GM12878 (cell line): ENCODE data around the gene KRT86. TPM values are rescaled to one million over a fixed set of nuclear protein-coding genes. Genes with fewer than 3 reads are reported as not detected.

Source experiments
- ATAC-seq: fragments of 200-7000 bp; cut with Tn5 transposase; 3 replicates; pipeline ENCODE4 v1.9.1; 2020; ENCODE audit warnings: mild to moderate bottlenecking, moderate library complexity
- BruUV-seq: library from RNA; stranded (reverse); fragments of 400-500 nt; replicated peaks from 2 replicates; lab custom pipeline; 2021; lab: Mats Ljungman, UMichigan
- CTCF ChIA-PET: fragments of 300-600 bp; sonication (Branson Sonifier 250); formaldehyde crosslinking; extraction: SDS; loops from one replicate; lab custom pipeline; 2021; ENCODE audit warnings: inconsistent platforms; lab: Yijun Ruan, JAX
- POLR2A ChIA-PET: fragments of 350-600 bp; formaldehyde crosslinking; extraction: SDS; loops from one replicate; lab custom pipeline; 2021; ENCODE audit warnings: inconsistent platforms; lab: Charles Lee
- RAD21 ChIA-PET: fragments of 300-600 bp; sonication (Branson Sonifier 250); formaldehyde crosslinking; loops from one replicate; lab custom pipeline; 2023; ENCODE audit warnings: antibody characterized with exemption; ENCODE audit not compliant: unreplicated experiment; lab: Charles Lee
- SMC1A ChIA-PET: fragments of 300-600 bp; sonication (Branson Sonifier 250); formaldehyde crosslinking; loops from one replicate; lab custom pipeline; 2023; ENCODE audit not compliant: unreplicated experiment, uncharacterized antibody; lab: Charles Lee
- DNase-seq: peaks from one replicate; pipeline ENCODE4 v3.0.0-alpha.2; 2011; ENCODE audit warnings: low read depth, low spot score
- FAIRE-seq: peaks from 3 replicates; lab custom pipeline; 2011; peaks lifted over from hg19 to GRCh38; lab: Jason Lieb, UNC
- H2AFZ ChIP-seq: 2 replicates; pipeline ENCODE4 v1.6.0; 2011; ENCODE audit warnings: low read depth, low read length, control low read depth; ENCODE audit not compliant: control insufficient read depth
- H3K27ac ChIP-seq: 2 replicates; pipeline ENCODE4 v1.5.1; 2011; ENCODE audit warnings: control low read depth; ENCODE audit not compliant: control insufficient read depth, insufficient read depth
- H3K27me3 ChIP-seq, 2 experiments: replicated peaks in 1 of 2; 2 replicates each; pipeline versions ENCODE4 v1.6.0 to v1.6.1; 2011; ENCODE audit warnings: low read length in 1 of 2; ENCODE audit not compliant: control insufficient read depth in 2 of 2, insufficient read depth in 2 of 2
- H3K36me3 ChIP-seq, 2 experiments: 2 replicates each; pipeline ENCODE4 v1.5.1; 2011; ENCODE audit warnings: low read length in 1 of 2; ENCODE audit not compliant: control insufficient read depth in 2 of 2, insufficient read depth in 2 of 2
- H3K4me1 ChIP-seq: 2 replicates; pipeline ENCODE4 v1.6.1; 2011; ENCODE audit warnings: mild to moderate bottlenecking, low read length, moderate library complexity, mixed read lengths; ENCODE audit not compliant: control insufficient read depth, insufficient read depth
- H3K4me2 ChIP-seq: 2 replicates; pipeline ENCODE4 v1.6.0; 2011; ENCODE audit warnings: control low read depth; ENCODE audit not compliant: control insufficient read depth, insufficient read depth
- H3K4me3 ChIP-seq: fragments of 200-600 bp; sonication (generic); 2 replicates; pipeline ENCODE4 v1.5.1; 2016
- H3K79me2 ChIP-seq: 2 replicates; pipeline ENCODE4 v1.6.0; 2011; ENCODE audit warnings: low read length; ENCODE audit not compliant: control insufficient read depth, insufficient read depth
- H3K9ac ChIP-seq: 2 replicates; pipeline ENCODE4 v1.8.0; 2011; ENCODE audit warnings: low read length, control low read depth, mixed read lengths; ENCODE audit not compliant: control insufficient read depth, insufficient read depth
- H3K9me3 ChIP-seq: replicated peaks from 3 replicates; pipeline ENCODE4 v1.5.1; 2011; ENCODE audit warnings: mild to moderate bottlenecking, low read length; ENCODE audit not compliant: control insufficient read depth, insufficient read depth
- H4K20me1 ChIP-seq: 2 replicates; pipeline ENCODE4 v1.6.0; 2011; ENCODE audit not compliant: control insufficient read depth, insufficient read depth
- CTCF ChIP-seq, 3 experiments: IDR thresholded peaks in 2 of 3; conservative IDR thresholded peaks in 1 of 3; 2 replicates each; pipeline ENCODE4 v1.5.1; 2011; ENCODE audit warnings: low read depth in 3 of 3, low read length in 3 of 3, mild to moderate bottlenecking in 3 of 3, control low read depth in 2 of 3, moderate library complexity in 2 of 3, inconsistent platforms in 1 of 3, mixed read lengths in 1 of 3; ENCODE audit not compliant: control insufficient read depth in 2 of 3, insufficient read depth in 1 of 3; ENCODE audit errors: extremely low read depth in 1 of 3
- ETV6 ChIP-seq, 2 experiments: fragments of 450-650 bp in 1 of 2; IDR thresholded peaks in 1 of 2; conservative IDR thresholded peaks in 1 of 2; 2 replicates each; pipeline ENCODE4 v1.6.1; 2014; ENCODE audit warnings: antibody characterized with exemption in 1 of 2, borderline replicate concordance in 1 of 2, low read depth in 1 of 2, mild to moderate bottlenecking in 1 of 2, moderate library complexity in 1 of 2
- KDM1A ChIP-seq: fragments of 200-600 bp; sonication (generic); IDR thresholded peaks from 2 replicates; pipeline ENCODE4 v1.6.1; 2016; ENCODE audit warnings: borderline replicate concordance
- NR2C1 ChIP-seq: fragments of 450-650 bp; IDR thresholded peaks from 2 replicates; pipeline ENCODE4 v1.6.1; 2017; ENCODE audit warnings: antibody characterized with exemption, mild to moderate bottlenecking, moderate library complexity
- PAX5 ChIP-seq: IDR thresholded peaks from 2 replicates; pipeline ENCODE4 v1.6.1; 2011; ENCODE audit warnings: low read depth, low read length, borderline replicate concordance
- SIX5 ChIP-seq: IDR thresholded peaks from 2 replicates; pipeline ENCODE4 v1.6.1; 2011; ENCODE audit warnings: mild to moderate bottlenecking, low read depth, low read length, moderate library complexity; ENCODE audit not compliant: severe bottlenecking
- TARDBP ChIP-seq: IDR thresholded peaks from 2 replicates; pipeline ENCODE4 v1.6.1; 2016; ENCODE audit warnings: borderline replicate concordance
- TCF3 ChIP-seq: IDR thresholded peaks from 2 replicates; pipeline ENCODE4 v1.6.1; 2012; ENCODE audit warnings: low read depth, mild to moderate bottlenecking, low read length, borderline replicate concordance; ENCODE audit not compliant: insufficient read depth
- WRNIP1 ChIP-seq: IDR thresholded peaks from 2 replicates; pipeline ENCODE4 v1.6.1; 2011; ENCODE audit warnings: low read depth, low read length, improper control_type of control experiment, borderline replicate concordance
- YY1 ChIP-seq: IDR thresholded peaks from 2 replicates; pipeline ENCODE4 v1.6.1; 2011; ENCODE audit warnings: low read depth, mild to moderate bottlenecking, low read length
- WGBS: methylation state at CpG from one replicate; pipeline ENCODE4 v1.1.6; 2016; ENCODE audit warnings: low lambda C conversion rate; ENCODE audit not compliant: insufficient replicate concordance, insufficient coverage; ENCODE audit errors: missing lambda C conversion rate; 5-methylcytosine and 5-hydroxymethylcytosine counted together
- in situ Hi-C: fragments of 300-500 bp; cut with MboI; formaldehyde crosslinking; loops from 9 replicates; pipeline ENCODE4 v1.14.3; 2018; ENCODE audit warnings: mixed read lengths
- intact Hi-C: fragments of 100-400 bp; cut with micrococcal nuclease; formaldehyde crosslinking; loops from one replicate; pipeline ENCODE4 v1.14.2; 2022; ENCODE audit not compliant: unreplicated experiment
- polyA plus RNA-seq, 11 experiments: library from polyadenylated mRNA; depleted of rRNA in 4 of 11; unstranded in 6 of 11; stranded (reverse) in 5 of 11; fragments of >200 nt; fragmentation: Nextera tagmentation in 4 of 11; fragmentation: Illumina TruSeq in 1 of 11; extraction: Ambion mirVana in 4 of 11; extraction: Trizol in 1 of 11; gene quantifications; 1 replicate in 1 of 11; 2 replicates in 10 of 11; pipeline versions ENCODE4 v1.2.1 to v1.2.3, GENCODE V29; 2011 to 2016; ENCODE audit warnings: inconsistent platforms in 2 of 11, missing spikeins in 2 of 11, low read depth in 1 of 11
- total RNA-seq, 4 experiments: library from RNA; depleted of rRNA in 3 of 4; stranded (reverse); fragments of >200 nt in 3 of 4; fragmentation: Illumina TruSeq in 1 of 4; extraction: Trizol in 1 of 4; gene quantifications; 2 replicates each; pipeline versions ENCODE4 v1.2.1 to v1.2.3, GENCODE V29; 2013 to 2021

KRT86 gene
- total and polyA plus RNA-seq, 10 of the 15 experiments (the other 5 are each of a cell fraction or from before 2014, with no cell fraction given): 0.11 to 0.54 (median 0.18) TPM; not detected in 4

- no peaks in the 10 kb centered on the region for H4K20me1 ChIP-seq
- POLR2A ChIA-PET: no interaction called here
- no peak overlapping the region for H3K4me2 ChIP-seq
- no peak overlapping the region for H3K9ac ChIP-seq
- H2AFZ ChIP-seq: no peak overlapping the region
- ATAC-seq (no peak), FAIRE-seq (no peak), DNase-seq (no peak)
- RAD21 ChIA-PET: no interaction called here
- peaks cover 4 to 12% of the 10 kb centered on the region in 2 experiments; a peak in 3 of 4 replicates for H3K27me3 ChIP-seq
- BruUV-seq: no TSS peak
- H3K9me3 ChIP-seq: no peaks in the 10 kb centered on the region
- in situ Hi-C loops: no loop called here
- H3K4me1 ChIP-seq: no peaks in the 10 kb centered on the region
- intact Hi-C loops: no loop called here
- no peaks in the 10 kb centered on the region for H3K36me3 ChIP-seq
- SMC1A ChIA-PET: interaction anchor here (1.1 kb wide), 1 partner anchor 14 kb away, joined by 4 read pairs; no protein-coding TSS in a partner anchor
- CTCF ChIA-PET: interaction anchor here (1.0 to 4.2 kb wide), 5 partner anchors 10 to 211 kb away, joined by 3 to 26 read pairs (median 4); no protein-coding TSS in a partner anchor
- no peak overlapping the region for H3K27ac ChIP-seq
- TF ChIP-seq ETV6 (conservative IDR thresholded peaks at IDR 0.05 in 1 of 2, IDR thresholded peaks at IDR 0.05 in 1 of 2; ENCODE audit: borderline replicate concordance in 1 of 2, low read depth in 1 of 2) (no peak), CTCF (IDR thresholded peaks at IDR 0.05 in 2 of 3, conservative IDR thresholded peaks at IDR 0.05 in 1 of 3; ENCODE audit: control insufficient read depth in 2 of 3, extremely low read depth in 1 of 3, insufficient read depth in 1 of 3, low read depth in 3 of 3, low read length in 3 of 3) (no peak), KDM1A (no peak), NR2C1 (no peak), TCF3 (no peak), SIX5 (no peak), YY1 (no peak), WRNIP1 (no peak), PAX5 (no peak), TARDBP (no peak)
- 56% methylated on average over 3 of the region's 4 CpGs for WGBS
- no peak overlapping the region for H3K4me3 ChIP-seq
- H3K79me2 ChIP-seq: no peaks in the 10 kb centered on the region
Measured at GRCh38 chr12:52235822-52236361, 38.6 kb upstream of the KRT86 start.
